SH-SY5Y (cell line): ENCODE measurements around the gene COL13A1.

Source experiments
- GATA2 ChIP-seq: IDR thresholded peaks from 2 replicates; pipeline ENCODE4 v1.6.1; 2011; ENCODE audit warnings: mild to moderate bottlenecking, low read depth, low read length
- GATA3 ChIP-seq: IDR thresholded peaks from 2 replicates; pipeline ENCODE4 v1.6.1; 2011; ENCODE audit warnings: low read depth, mild to moderate bottlenecking, low read length, moderate library complexity

COL13A1 gene

DNA sequence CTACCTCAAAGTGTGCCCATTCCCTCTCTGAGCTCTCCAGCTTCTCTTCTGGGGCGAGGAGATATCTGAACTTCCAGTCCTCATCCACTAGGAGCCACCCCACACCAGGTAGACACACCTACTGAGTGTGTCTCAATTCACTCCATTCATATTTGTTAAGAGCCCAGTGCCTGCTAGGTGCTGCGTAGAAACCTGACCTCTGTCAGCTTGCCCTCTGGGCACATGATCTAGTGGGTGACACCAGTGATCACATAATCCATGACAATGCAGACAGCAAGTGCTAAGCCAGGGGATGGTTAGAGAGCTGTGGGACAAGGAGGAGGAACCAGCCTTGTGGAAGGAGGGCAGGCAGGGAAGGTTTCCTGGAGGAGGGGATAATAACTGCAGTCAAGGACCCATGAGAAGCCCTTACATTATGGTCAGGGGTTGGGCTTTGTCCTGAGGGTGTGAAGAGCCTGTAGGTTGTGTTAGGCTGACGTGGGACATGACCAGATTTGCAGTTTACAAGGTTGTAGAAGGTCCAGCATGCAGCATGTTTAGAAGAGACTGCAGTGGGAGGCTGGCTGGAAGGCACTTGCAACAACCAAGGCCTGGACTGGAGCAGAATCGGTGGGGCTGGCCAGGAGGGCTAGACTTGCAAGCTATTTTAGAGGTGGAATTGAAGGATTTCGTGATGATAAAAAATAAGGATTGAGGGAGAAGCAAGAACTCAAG is 81.8 kb downstream of the COL13A1 start:
- TF ChIP-seq GATA2 (no peak), GATA3 (no peak)

DNA sequence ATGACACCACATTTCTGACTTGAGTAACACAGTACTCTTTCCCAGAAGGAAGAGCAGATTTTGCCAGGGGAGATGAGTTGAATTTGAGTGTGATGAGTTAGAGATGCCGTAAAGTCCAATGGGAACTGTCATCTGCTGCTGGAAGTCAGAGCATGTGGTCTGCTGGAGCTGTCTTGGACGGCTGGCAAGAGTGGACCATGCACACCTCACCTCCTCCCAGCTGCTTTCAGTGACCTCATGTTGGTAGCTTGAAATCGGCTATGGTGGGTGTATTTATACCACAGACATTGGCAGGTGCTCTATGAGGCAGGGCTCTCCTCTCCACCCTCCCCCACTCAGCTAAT is 82.3 kb downstream of the COL13A1 start:
- no peak for TF ChIP-seq GATA3

DNA sequence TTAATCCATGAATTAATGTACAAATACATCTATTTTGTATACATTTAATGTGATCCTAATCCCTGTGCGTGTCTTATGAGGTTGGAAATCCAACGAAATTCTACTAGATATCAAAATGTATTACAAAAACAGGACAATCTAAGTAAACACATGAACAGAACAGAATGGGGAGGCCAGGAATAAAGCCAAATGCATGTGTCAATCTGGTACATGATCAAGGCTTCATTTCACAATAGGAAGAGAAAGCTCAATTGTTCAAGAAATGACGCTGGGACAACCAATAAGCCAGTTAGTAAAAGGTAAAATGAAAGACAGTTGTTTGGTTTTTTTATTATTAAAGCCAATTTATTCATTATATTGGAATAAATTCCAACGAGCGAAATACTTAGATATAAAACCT is 83.0 kb downstream of the COL13A1 start:
- no peak for TF ChIP-seq GATA2
- TF ChIP-seq GATA3: no peak

DNA sequence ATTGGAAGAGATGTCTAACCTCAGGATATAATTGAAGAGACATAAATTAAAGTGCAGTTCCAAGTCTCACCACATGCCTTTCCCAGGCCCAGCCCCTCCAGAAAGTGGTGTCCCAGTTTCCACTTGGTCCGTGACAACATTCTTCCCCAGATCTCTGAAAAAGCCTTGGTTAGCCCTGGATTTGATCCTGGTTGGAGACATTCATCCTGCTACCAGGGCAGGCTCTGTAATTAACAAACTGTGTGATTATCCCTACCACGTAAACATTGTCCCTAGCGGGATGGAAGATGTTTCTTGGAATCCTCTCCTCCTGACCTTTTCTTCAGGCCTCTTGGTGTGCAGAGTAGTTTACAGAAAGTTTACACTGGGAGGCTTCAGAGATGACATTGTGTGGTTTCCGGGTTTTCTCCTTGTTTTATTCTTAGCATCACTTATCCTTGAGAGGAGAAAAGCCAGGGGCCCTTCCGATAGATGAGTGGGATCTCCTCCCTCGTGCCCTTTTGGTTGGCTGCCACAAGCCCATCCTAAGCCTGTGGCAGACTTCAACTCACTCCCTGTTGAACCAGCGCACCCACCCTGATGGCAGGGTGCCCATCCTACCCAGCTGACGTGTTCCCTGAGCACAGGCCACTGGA is 83.8 kb downstream of the COL13A1 start:
- TF ChIP-seq GATA3: no peak

DNA sequence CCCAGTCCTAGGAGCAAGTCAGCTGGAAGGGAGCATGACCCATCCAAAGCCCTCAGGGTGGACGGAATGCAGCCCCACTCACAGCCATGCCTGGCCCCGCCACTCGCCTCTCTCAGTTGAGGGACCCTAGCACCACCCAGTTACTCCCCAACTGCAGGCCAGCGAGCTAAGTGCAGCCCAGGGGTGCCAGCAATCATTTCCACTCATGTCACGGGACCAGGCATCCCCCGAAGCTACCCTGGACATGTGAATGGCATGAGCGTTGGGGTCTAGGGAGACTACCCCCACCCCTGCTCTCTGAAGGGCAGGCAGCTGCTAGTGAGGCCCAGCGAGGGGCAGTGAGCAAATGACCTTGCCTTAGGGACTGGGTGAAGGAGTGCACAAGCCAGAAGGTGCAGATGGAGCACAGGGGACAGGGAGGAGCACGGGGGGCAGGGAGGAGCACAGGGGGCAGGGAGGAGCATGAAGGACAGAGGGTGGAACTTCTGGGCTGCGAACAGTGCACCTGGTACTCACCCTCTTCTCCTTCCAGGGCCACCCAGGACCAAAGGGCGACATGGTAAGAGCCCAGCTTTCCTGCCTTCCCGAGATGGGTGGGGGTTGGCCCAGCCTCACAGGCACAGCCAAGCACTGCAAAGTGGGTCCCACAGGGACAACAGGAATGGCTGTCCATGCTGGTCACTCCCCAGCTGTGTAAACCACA is 87.3 kb downstream of the COL13A1 start:
- TF ChIP-seq GATA3 (no peak), GATA2 (no peak)

DNA sequence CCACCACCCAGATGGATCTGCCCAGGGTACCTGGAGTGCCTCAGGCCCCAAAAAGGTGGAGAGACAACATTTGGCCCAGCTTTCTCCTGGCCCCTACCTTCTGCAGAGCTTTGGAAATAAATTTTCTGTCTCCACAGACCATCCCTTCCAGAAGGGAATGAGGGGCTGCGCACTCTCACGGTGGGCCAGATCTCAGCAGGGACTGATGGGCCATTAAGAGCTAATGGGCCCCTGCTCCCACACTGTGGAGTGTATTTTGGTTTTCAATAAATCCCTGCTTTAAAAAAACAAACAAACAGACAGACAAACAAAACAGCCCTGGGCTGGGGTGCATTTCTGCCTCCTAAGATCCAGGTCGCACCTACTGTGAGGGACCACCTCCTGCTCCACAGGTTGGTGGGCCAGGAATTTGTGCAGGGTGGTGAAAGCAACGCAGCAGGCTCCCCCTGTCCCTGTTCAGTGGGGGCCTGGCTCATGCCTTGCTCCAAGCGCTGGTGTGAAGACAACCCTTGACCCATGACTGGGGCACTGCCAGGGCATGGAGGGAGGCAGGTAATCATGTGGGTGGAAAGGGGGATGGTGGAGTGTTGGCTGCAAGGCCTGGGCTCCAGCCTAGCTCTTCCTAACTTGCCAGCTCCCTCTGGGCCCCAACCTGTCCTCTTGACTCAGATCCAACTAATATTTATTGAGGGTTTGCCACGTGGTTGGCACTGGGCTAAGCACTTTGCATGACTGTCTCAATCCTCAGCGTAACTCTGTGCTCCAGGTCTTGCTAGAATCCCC is 88.5 kb downstream of the COL13A1 start:
- TF ChIP-seq GATA2 (no peak), GATA3 (no peak)

DNA sequence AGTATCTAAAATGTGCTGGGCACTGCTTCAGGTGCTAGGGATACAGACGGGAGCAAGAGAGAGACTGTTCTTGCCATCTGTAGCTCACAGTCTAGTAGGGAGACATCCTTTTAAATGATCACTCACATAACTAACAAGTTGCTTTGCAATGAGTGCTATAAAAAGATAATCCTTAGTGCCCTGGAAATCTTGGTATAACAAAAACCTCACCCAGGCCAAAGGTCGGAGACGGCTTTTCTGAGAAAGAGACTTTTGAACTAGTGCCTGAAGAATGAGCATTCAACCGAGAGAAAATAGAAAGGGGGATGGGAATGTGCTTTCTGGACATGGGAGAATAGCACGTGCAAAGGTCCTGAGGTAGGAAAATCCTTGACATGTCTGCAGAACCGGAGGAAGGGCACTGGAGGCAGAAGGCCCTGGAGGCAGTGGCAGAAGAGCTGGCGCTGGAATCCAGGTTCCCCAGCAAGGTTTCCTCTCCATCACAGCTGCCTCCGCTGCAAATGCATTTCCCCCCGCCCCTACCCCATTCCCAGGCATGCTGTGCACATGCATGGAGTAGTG is 89.4 kb downstream of the COL13A1 start:
- TF ChIP-seq GATA2: no peak
- TF ChIP-seq GATA3: no peak

DNA sequence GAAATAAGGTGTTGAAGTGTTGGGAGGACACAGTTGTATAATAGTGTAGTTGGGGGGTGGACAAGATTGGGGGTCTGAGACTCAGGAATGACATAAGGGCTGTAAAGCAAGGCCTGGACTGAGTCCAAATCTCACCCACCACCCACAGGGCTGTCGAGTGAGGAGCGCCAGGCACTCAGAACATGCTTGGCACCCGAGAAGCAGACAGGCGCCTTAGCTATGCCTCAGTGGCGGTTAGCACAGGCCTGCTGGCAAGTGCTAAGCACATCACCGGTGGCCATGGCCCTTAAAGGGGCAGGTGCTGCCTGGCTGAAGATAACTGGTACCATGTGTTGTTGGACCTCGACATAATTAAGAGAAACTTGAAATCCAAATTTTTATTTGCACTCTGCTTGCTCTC is 90.7 kb downstream of the COL13A1 start:
- TF ChIP-seq GATA3 (no peak), GATA2 (no peak)

DNA sequence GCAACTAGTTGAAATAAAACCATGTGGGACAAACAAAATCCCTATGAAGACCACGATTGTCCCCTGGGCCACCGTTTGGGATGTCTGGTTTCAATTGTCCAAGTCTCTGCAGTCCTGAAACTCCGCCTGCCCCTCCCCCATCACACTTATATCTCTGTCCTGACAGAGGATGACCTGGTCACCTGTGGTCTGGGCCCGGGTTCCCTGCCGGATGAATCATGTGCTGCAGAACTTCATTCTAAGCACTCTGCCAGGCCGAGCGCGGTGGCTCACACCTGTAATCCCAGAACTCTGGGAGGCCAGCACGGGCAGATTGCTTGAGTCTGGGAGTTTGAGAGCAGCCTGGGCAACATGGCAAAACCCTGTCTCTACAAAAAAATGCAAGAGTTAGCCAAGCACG is 91.1 kb downstream of the COL13A1 start:
- no peak for TF ChIP-seq GATA2
- no peak for TF ChIP-seq GATA3

DNA sequence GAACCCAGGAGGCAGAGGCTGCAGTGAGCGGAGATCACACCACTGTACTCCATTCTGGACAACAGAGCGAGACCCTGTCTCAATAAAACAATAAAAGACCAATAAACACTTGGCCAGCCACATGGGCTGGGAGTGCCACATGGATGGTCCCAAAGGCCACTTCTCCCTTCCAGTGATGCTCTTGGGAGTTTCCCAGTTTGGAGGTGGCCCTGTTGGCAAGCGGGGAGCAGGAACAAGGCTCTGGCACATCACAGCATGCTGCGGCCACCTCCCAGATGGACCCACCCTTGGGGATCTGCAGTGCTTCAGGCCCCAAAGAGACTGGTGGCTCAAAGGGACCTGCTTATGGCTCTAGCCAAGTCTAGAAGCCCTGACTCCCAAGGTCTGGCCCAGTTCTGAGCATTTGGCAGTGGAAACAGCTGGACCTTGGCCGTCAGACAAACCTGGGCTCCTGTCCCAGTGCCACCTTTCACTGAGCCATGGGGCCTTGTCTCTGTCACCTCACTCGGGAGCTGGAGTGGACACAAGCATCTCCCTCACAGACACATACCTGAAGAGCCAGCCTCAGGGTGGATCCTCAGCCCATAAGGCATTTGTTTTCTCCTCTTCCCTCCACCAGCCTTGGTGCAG is 91.7 kb downstream of the COL13A1 start:
- TF ChIP-seq GATA2 (no peak), GATA3 (no peak)

DNA sequence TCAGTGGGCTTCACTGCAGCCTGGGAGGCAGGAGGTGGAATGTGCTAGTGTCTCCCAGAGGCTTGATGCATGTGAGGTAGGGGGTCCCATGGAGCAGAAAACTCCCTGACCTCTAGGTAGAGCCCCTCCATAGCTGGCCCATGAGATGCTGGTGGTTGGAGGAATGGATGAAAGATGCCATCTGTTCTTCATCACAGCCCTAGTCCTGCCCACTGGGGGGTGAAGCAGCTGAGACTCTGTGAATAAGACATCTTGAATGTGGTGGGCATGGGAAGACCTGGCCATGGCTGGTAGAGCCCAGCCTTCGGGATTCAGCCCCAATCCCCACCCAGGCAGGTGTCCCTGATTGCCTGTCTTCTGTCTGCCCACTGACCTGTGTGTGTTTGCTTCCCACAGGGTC is 92.5 kb downstream of the COL13A1 start:
- no peak for TF ChIP-seq GATA3
- TF ChIP-seq GATA2: no peak

DNA sequence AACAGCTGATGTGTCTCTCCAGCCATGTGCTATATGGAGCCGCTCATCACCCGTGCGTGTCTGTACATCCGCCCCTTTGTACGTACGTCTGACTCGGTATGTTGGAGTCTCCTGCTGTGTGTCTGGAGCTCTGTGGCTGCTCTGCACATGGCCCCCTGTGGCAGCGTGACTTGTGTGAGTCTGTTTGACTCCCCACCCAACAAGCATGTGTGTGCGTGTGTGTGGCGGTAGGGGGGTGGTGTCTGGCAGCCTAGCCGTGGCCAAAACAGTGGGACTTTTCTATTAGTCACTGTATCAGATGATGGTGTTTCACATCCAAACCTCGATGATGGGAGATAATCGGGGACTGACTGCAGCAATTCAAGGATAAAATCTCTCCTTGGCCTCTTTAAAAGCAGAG is 94.1 kb downstream of the COL13A1 start:
- TF ChIP-seq GATA2 (peak; percentile 22; the same call in 1 of the 2 replicates), GATA3 (no peak)

DNA sequence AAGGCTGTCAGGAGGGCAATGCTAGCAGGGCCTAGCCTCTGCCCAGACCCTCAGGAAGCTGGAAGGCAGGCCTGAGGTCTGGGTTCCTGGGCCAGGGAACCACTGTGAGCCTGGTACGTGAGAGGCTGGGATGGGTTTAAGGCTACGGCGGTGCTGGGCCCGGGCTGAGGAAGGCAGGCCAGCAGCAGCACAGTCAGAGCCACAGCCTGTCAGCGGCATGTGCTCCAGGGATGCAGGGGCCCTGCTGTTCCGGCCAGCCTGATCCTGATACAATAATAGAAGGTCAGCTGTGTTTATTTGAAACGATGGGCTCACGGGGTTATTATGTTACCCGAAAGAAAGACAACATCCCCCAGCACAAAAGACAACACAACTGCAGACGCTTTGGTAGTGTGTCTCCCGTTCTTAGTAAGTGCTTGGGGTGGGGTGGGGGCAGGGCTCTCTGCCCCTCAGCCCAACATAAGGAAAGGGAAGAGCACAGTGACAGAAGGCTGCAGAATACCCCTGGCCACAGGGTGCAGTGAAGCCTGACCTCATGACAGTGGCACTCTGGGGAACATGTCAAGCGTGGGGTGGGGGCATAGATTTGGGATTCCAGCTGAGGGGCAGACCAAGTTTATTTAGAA is 95.0 kb downstream of the COL13A1 start:
- no peak for TF ChIP-seq GATA2
- no peak for TF ChIP-seq GATA3

DNA sequence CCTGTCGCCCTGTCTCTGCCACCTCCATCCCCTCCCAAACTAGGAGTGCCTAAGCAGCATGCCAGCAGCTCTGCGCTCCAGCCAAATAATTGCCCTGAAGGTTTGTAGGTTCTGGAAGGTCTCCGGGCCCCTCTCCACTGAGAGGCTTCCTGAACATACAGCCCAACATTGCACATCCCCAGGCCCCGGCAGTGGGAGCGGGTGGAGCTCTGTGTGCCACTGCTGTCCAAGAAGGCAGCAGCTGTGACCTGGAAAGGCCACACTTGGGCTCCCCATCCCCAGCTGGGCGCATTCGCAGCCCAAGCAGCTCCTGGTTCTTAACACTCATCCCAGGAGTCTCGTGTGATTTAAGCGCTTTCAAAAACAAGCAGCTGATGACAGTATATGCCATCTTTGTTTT is 95.7 kb downstream of the COL13A1 start:
- no peak for TF ChIP-seq GATA3
- no peak for TF ChIP-seq GATA2
